CD4-positive, alpha-beta T cell treated with Interleukin-17A for 1 hour (primary cell): ENCODE results near the gene PALLD.

Experiments
- DNase-seq: peaks from one replicate; pipeline ENCODE4 v3.0.0-alpha.2; 2020

Gene PALLD

DNA sequence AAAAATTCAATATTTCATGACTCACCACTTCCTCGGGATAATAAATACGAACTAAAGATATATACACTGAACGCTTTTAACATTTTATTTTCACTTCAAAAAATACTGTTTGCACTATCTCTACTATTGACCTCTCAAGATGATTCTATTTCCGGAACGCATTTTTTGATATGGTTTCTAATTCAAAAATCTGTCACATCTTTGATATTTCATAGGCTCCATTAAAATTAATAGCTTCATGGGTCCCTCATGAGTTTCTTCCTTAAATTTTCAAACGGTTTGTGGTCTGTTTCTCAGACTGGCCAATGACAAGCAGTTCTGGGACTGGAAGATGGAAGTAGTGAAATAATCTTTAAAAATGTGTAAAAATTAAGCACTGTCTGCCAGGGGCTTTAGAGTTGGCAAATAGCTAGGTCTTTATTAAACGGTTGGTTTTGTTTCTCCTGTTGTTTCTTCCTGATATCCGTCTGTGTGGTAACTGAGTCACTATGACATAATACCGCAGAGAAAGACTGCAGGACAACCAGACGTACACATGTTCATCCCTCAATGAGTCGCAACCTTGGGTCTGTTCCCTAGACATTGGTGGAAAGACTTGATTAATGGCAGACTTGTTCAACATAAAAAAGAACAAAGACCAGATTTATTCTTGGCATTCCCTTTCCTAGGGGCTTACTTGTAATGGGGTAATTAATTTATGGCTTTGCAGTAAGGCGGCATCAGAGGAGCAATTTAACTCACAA, 133.8 kb downstream of the PALLD start:
- DNase-seq = no peak

DNA sequence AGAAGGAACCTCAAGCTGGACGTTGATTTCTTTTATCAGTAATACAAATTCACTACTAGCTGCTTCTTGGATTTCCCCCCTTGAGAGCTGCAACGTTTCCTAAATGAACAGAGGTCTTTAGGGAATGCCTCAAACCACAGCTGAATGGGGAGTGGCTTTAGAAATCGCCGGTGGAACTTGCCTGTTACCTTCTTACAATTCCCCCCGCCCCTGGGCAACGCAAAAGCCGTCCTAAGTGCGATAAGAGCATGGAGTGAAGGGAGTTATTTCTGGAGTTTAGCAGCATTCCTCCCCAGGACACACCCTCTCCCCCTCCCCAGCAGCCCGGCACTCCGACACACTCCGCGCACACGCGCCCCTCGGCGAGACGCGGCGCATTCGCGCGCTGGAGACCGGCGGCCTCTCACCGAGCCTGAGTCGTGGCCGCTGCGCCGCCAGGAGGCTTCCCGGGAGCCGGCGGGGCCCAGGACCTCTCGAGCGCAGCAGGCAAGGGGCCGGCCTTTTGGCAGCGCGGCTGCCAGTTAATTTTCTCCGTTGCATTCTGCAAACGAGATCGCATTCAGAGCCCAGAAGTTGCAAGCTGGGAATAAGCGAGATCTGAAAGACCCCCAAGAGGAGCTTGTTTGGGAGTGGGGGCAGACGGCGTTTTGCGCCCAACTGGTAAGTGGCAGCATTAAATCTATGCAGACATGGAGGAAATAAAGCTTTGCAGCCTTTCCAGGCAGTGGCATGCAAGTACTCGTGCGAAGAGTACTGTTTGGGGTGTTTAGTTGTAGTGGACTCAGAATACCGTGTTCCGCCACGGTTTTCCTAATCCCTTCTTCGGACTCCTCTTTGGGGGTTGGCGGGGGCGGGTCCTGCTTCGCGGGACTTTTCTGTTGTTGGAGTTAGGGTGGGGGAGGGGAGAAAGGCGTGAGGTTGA, 134.7 kb downstream of the PALLD start:
- DNase-seq = no peak

DNA sequence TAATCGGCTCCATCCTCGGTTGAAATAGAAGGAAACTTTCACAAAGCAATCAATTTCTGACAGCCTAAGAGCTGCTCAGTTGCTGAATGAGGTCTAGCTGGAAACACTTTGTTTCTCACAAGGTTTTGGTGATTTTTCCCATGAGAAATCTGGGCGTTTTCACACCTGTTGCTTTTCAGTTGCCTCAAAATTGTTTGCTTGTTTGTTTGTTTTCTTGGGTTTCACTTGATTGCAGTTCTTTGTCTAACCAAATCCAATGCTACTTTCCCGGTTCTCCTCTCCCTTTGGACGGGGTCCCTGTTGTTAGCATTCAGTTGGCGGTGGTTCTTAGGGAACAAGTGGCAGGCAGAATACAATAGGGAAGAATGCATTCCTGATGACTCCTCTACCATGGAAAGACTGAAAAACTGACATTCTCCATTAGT, 135.5 kb downstream of the PALLD start:
- DNase-seq = no peak

DNA sequence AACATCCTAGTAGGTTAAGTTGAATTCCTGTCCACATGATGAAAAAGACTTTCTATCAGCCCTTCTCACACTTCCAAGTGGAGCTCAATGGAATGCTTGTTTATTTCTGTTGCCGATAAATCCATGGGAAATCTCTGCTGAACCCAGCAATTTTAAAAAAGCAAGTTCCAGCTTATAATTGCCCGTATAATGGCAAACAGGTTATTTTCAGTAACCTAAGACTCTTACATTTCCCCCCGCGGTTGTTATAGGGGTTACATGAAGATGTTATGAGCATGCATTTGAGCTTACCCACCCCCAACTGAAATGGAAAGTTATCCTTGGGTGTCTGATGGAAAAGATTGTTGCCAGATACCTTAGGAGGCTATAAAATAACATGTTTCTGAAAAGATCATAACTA, 136.2 kb downstream of the PALLD start:
- DNase-seq = no peak

DNA sequence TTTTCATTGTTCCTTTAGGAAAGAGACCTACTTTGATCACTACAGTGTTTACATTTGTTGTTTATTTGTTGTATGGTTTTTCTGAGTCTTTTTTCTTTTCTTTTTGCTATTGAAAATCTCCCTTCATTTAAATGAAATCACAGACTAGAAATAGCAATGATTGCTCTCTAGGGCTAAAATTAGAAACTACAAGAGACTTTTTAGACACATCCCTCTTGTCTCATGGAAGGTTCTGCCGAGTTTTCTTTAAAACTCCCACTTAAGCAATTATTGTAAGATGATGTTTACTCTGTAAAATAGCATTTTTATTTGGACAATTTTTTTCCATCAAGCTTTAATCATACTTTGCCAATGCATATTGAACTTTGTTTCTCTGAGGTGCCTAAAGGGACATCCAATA, 136.6 kb downstream of the PALLD start:
- no peak for DNase-seq

DNA sequence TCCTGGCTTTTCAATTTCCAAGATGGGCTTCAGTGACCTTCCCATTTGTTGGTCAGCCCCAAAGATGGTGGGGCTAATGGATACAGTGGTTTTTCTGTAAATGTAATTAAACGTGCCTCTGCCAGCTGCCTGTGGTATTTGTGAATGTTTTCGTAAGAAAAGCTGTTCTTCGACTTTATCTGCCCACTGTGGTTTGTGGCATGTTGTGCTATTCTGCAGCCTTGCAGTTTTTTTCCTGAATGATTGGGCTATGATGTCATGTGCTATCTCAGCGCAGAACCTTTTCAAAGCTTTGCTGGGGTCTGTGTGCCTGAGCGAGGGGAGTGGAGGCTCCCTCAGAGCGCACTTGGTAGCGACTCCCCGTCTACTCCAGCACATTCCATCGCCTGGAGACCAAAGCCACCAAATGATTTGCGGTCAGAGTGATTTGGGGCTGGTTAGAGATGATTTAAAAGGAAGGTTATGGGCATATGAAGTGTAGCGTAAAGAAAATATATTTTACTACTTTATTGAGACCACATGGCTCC, 137.5 kb downstream of the PALLD start:
- no peak for DNase-seq

DNA sequence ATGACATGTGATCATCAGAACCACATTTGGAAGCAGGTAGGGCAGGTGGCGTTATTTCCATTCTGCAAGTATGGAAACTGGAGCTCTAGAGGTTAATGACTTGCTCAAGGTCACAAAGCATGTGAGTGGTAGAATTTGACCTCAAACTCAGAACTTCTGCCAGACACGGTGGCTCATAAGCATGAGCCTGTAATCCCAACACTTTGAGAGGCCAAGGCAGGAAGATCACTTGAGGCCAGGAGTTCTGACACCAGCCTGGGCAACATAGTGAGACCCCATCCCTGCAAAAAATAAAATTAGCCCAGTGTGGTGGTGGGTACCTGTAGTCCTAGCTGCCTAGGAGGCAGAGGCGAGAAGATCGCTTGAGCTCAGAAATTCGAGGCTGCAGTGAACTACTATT, 139.2 kb downstream of the PALLD start:
- no peak for DNase-seq

DNA sequence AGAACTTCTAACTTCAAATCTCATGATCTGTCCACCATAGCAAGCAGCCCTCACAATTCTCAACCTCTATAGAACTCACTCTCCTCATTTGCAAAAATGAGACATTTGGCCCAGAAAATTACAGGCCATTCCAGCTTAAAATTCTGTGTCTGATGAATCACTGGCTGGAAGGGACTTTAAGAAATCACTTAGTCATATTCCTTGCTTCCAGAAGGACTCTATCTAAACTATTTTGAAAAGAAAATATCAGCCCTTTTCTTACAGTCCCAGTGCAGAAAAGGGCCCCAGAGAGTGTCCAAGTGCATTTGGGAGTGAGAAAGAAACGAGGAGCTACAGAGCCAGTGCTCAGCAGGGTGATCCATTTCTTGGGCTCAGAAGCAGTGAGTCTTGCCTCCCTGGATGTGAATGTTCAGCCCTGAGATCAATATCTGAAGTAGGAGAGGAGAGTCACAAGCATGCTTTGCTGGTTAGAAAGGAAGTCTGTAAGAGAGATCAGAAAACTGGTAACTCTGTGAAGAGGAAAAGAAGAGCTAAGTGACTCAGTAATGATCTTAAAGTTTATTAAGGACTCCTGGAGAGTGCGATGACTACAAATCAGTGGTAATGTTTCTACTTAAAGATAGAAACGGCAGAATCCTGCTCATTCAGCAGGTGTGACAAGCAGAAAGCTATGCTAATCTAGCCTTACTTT, 139.8 kb downstream of the PALLD start:
- DNase-seq = no peak

DNA sequence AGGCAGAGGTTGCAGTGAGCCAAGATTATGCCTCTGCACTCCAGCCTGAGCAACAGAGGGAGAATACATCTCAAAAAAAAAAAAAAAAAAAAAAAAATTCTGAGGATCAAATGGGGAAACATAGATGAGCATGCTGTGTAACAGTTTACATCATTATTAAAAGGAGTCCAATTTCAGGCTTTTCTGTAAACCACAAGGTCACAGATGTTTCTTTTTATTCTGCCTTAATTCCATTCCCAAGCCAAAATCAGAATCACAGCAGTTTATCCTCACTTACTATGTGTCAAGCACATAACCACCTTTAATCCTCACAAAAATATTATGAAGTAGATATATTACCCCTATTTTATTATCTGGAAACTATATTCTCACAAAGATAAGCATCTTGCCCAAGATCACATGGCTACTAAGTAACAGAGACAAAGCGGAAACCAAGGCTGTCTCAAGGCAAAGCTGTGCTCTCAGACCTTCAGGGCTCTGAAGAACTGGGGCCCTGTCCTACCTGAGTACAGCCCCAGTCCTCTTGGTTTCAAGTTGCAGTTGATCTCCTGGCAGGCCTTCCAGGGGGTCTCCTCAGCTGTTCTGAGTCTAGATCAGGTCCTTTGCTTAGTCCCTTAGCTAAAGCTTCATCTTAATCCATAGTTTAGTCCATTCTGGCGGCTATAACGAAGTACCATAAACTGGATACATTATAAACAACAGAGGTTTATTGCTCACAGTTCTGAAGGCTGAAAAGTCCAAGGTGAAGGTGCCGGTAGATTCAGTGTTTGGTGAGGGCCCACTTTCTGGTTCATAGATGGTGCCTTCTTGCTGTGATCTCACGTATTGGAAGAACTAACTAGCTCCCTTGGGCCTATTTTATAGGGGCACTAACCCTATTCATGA, 141.3 kb downstream of the PALLD start:
- DNase-seq = no peak

DNA sequence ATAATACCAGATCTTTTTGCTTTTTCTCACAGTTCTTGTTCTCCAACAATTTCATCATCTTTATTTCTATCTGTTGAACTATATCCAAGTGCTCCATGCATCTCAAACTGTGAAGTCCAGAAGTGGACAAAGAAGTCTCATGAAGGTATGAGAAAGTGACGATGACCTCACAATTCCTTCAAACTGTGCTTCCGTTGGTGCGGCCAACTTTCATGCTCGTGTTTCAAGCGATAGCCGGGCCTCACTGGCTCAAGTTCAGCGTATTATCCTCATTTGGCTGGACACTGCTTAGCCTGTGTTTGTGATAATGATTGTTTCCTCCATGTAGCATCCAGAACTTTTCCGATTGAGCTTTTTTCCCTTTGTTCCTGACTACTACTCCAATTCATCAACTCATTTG, 143.1 kb downstream of the PALLD start:
- DNase-seq = no peak

DNA sequence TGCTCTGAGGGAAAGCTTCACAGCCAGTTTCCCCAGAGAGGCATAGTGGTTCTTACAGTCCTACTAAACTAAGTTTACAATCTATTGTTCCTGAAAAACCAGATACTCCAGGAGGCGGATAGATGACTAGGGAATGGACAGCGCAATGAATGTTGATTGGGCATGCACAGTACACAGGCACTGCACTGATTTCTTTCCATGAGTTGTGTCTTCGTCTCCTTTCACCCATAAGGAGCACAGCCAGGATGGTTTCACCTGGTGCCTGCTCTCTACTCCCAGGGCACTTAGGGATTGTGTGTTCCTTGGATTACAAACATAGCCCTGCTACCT, 144.9 kb downstream of the PALLD start:
- DNase-seq = no peak

DNA sequence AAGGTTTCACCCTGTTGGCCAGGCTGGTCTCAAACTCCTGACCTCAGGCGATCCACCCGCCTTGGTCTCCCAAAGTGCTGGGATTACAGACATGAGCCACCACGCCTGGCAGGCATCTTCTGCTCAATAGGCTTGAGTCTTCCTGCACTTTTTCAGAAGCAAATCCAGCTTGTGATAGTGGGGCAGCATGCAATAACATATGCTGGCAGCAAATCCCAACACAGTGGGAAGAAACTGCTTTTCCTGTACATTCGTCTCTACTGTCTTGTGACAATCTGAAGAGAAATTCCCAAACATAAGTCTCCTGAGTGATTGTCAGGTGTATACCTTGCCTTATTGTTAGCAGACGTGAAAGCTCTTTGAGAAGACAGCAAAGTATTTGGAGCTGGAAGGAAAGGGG, 145.7 kb downstream of the PALLD start:
- DNase-seq = no peak

DNA sequence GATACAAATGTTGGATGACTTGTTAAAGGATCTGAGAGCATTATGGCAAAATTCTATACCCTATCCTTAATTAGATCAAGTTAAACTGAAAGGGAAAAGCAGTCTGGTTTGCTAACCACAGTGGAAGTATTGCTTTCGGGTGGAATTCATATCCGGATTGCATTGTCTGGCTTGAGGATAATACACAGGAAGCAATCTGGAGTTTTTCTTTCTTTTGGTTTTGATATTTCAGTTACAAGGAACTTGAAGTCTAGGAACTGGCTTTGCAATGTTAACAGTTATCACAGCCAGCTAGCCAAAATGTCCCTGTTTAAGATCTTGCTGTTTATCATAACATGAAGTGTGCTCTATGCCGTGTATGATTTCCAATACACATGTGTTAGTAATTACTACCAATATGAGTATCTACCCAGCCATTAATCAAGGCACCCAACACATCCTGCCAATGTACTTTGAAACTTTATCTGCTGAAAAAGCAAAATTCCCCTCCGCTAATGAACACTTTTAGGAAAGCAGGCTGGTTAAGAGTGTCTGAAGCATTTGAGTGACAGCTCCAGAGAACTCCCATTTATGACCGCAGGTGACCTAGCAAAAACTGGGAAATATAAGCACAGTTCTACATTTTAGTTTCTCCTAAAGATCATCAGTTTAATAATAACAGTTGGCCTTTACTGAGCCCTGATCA, 146.4 kb downstream of the PALLD start:
- no peak for DNase-seq

DNA sequence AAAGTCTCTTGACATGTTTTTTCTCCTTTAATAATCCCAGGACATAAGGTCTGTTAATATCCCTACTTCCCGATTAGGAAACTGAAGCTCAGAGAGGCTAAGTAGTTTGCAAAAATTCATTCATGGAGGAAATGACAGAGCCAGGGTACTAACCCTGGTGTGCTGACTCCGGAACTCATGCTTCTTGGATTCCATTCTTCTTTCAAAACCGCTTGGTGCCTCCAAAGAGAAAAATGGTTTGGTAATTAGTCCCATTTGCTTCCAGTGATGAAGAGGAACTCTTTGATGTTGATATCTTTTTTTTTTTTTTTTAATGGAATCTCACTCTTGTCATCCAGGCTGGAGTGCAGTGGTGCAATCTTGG, 146.9 kb downstream of the PALLD start:
- no peak for DNase-seq

DNA sequence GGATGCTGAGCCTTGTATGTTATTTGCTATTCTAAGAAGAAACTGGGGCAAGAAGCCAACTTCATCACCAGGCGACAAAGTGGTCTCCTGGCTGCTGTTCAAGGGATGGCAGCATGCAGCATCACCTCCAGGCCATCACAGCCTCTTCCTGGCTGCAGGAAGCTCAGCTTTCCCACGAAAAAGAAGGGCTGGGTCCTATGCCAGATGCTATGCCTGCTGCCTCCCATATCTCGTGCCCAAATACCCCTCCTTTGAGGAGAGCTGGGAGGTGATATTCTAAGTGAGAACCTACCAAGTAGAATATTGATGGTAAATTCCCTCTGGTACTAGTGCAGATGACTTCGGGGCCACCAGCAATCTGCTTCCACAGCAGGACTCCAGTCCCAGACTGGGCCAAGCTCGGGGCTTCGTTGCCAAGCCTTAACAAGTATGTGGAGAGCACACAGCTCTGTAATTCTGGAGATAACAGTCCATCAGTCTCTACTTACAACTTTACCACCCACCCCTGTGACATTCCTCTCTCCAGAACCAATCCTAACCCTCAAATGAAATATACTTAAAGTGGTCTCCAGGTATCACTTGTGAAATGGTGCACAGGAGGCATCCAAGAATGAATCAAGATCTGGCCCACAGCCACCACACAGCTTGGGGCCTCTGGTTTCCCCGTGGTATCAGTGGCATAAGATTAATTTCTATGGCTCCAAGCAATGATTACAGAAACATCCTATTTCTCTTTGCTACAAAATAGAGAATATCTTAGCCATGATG, 149.3 kb downstream of the PALLD start:
- DNase-seq = no peak

DNA sequence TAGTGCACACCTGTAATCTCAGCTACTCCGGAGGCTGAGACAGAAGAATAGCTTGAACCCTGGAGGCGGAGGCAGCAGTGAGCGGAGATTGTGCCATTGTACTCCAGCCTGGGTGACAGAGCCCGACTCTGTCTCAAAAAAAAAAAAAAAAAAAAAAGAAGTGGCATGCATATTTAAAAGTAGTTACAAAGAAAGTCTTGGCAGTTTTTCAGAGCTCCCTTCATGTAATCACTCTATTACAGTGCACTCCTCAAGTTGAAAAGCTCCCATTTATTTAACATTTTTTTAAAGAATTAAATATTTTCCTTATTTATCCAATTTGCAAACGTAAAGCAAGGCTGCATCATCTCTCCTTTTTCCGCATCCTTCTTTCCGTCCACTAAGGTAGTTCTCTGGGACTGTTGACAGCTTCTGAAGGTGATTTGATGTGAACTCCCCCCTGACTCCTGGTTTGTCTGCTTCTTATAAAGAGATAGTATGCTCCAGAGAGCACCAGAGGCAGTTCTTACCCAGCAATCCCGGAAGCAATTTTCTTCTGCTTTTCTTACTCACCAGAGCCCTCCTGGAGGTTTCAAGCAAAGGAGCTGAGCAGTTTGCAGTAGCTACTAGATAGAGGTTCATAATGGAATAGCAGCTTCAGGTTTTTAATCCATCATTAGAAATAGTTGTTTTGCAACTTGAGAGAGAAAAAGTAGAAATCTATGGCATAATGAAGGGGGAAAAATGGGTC, 151.0 kb downstream of the PALLD start:
- DNase-seq = no peak

DNA sequence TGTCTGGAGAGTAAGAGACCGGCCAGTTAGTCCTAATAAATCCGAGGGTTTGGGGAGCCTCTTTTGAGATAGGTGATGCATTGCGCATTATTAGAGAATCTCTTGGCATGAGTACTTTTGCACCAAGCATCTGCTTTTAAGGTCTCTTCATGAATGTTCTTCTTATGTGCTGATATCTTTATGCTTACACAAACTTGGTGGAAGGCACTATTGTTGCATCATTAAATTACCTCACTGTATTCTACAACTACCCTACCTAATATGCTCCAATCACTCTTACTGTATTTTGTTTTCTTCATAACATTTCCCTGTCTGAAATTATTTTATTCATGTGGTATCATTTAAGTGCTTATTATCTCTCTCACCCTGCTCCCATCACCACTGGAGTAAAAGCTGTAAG, 151.6 kb downstream of the PALLD start:
- no peak for DNase-seq

DNA sequence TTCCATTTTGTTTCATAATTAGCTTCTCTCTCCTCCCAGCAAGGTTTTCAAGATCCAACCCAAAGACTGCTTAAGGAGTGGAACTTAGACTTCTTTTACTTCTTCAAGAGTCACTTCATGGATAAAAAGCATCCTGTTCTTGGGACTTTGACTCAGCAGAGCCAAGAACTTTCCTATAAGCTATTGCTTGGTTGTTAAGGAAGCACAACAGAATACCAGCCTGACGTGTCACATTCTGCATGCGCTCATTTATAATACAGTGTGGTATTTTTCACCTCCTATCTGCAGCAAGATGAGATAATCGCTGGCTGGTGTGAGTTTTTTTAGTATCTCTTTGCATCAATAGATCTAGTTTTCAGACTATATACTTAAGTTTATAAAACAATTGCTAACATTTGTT, 152.1 kb downstream of the PALLD start:
- no peak for DNase-seq

DNA sequence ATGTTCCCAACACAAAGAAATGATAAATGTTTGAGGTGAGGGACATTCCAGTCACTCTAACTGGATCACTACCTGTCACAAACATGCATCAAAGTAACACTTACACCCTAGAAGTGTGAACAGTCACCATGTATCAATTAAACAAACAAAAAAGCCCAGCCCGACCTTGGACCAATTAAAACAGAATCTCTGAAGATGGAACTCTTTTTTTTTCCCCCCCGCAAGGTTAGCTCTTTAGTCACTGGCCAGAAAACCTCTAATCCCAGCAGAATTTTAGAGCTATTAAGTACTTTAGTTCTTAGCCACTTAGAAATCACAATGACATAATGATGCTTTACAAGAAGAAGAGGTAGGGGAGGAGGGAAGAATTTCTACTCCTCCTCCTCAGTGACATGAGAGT, 154.5 kb downstream of the PALLD start:
- no peak for DNase-seq

DNA sequence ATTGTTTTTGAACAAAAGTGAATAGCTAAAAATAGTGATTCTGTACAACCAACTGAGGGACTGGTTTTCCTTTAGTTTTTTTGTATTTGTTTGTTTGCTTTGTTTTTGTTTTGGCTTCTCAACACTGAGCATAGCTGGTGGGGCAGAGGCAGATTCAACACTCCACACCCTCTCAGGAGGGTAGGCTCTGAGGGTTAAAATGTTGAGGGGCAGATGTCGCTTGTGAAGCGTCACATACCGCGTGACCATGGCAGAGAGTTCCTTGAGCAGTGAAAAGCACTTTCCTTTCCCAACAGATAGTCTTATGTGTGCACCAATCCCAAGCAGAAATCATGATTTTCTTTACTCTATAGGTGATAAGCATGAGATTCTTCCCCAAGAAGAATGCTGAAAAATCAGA, 155.0 kb downstream of the PALLD start:
- DNase-seq = no peak

DNA sequence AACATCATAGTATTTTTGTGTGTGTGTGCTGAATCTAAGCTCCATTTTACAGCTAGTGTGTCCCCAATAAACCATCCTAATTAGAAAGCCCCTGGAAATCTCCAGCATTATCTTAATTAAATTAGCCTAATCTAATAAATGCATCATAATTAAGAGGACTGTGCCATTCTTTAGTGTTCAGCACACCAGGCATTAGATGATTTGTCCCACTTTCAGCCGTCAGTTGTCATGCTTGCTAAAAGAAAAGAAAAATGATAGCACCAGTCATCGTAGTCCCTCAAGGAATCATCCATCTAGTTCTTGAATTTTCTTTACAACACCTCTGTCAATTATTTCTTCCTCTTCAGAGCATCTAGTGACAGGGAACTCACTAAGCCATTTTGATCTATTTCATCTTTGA, 155.9 kb downstream of the PALLD start:
- DNase-seq = no peak
